HepG2 (cell line): ENCODE data around the gene TRMT1. TPM values are rescaled to one million over a fixed set of nuclear protein-coding genes. Genes with fewer than 3 reads are reported as not detected.

Experiments
- ATAC-seq: fragments of 200-7000 bp; cut with Tn5 transposase; 3 replicates; pipeline ENCODE4 v1.9.1; 2020; ENCODE audit warnings: mild to moderate bottlenecking, moderate library complexity
- BruUV-seq: library from RNA; stranded (reverse); fragments of 400-500 nt; replicated peaks from 2 replicates; lab custom pipeline; 2021; lab: Mats Ljungman, UMichigan
- CTCF ChIA-PET: fragments of 300-600 bp; formaldehyde crosslinking; extraction: SDS; loops from one replicate; lab custom pipeline; 2021; ENCODE audit warnings: low total read pairs, inconsistent platforms, low intra/inter-chr PET ratio; lab: Yijun Ruan, JAX
- POLR2A ChIA-PET: fragments of 350-600 bp; sonication (Branson Sonifier 250); formaldehyde crosslinking; loops from one replicate; lab custom pipeline; 2020; ENCODE audit warnings: antibody characterized with exemption, inconsistent platforms; lab: Yijun Ruan, JAX
- DNase-seq: peaks from one replicate; pipeline ENCODE4 v3.0.0-alpha.2; 2015; ENCODE audit warnings: low spot score
- FAIRE-seq: peaks from 3 replicates; lab custom pipeline; 2011; peaks lifted over from hg19 to GRCh38; lab: Jason Lieb, UNC
- H2AFZ ChIP-seq: one replicate; pipeline ENCODE4 v1.6.1; 2011; ENCODE audit warnings: low read length, inconsistent platforms
- H3K27ac ChIP-seq: fragments of 300-600 bp; 3 replicates; pipeline ENCODE4 v1.8.0; 2011; ENCODE audit warnings: mixed run types, mild to moderate bottlenecking, mixed read lengths, low read length, inconsistent platforms; ENCODE audit not compliant: insufficient read depth; ENCODE audit errors: extremely low read length
- H3K27me3 ChIP-seq, 2 experiments: fragments of 200-600 bp in 1 of 2; 2 replicates in 1 of 2; 3 replicates in 1 of 2; pipeline versions ENCODE4 v1.6.0 to v1.8.0; 2011; ENCODE audit warnings: low read length in 2 of 2, mild to moderate bottlenecking in 2 of 2, moderate library complexity in 2 of 2, inconsistent platforms in 1 of 2; ENCODE audit not compliant: insufficient read depth in 2 of 2, control insufficient read depth in 1 of 2
- H3K36me3 ChIP-seq, 2 experiments: fragments of 200-600 bp in 1 of 2; replicated peaks in 1 of 2; 2 replicates in 1 of 2; 3 replicates in 1 of 2; pipeline versions ENCODE4 v1.5.1 to v1.8.0; 2011; ENCODE audit warnings: low read length in 2 of 2, inconsistent platforms in 1 of 2; ENCODE audit not compliant: insufficient read depth in 2 of 2, control insufficient read depth in 1 of 2
- H3K4me1 ChIP-seq: 2 replicates; pipeline ENCODE4 v1.5.1; 2012; ENCODE audit warnings: low read length, inconsistent platforms; ENCODE audit not compliant: insufficient read depth
- H3K4me2 ChIP-seq: 2 replicates; pipeline ENCODE4 v1.6.0; 2011; ENCODE audit warnings: low read depth, low read length, inconsistent platforms
- H3K4me3 ChIP-seq, 3 experiments: fragments of 200-600 bp in 1 of 3; sonication (generic), shearing (Covaris generic) in 1 of 3; replicated peaks in 1 of 3; 2 replicates each; pipeline ENCODE4 v1.5.1; 2011 to 2016; ENCODE audit warnings: low read length in 3 of 3, inconsistent platforms in 2 of 3, low read depth in 2 of 3, mild to moderate bottlenecking in 2 of 3, control low read depth in 1 of 3, mixed read lengths in 1 of 3; ENCODE audit not compliant: insufficient read depth in 1 of 3
- H3K79me2 ChIP-seq: one replicate; pipeline ENCODE4 v1.6.1; 2011; ENCODE audit warnings: low read length, inconsistent platforms; ENCODE audit not compliant: insufficient read depth
- H3K9ac ChIP-seq: 2 replicates; pipeline ENCODE4 v1.6.0; 2011; ENCODE audit warnings: mild to moderate bottlenecking, low read depth, low read length, inconsistent platforms; ENCODE audit not compliant: insufficient read depth
- H3K9me3 ChIP-seq: 2 replicates; pipeline ENCODE4 v1.5.1; 2012; ENCODE audit warnings: mild to moderate bottlenecking, low read length
- H4K20me1 ChIP-seq: 2 replicates; pipeline ENCODE4 v1.6.0; 2011; ENCODE audit warnings: inconsistent platforms, mild to moderate bottlenecking, low read length, moderate library complexity; ENCODE audit not compliant: insufficient read depth
- CREB1 ChIP-seq, 2 experiments: fragments of 450-650 bp in 1 of 2; IDR thresholded peaks; 2 replicates each; pipeline ENCODE4 v1.6.1; 2016 to 2017; ENCODE audit warnings: control low read depth in 1 of 2, mild to moderate bottlenecking in 1 of 2, missing compliant biosample characterization in 1 of 2, missing genetic modification characterization in 1 of 2
- ELF3 ChIP-seq: IDR thresholded peaks from 2 replicates; pipeline ENCODE4 v1.6.1; 2016; ENCODE audit warnings: missing genetic modification reagents, missing compliant biosample characterization
- GABPB1 ChIP-seq: IDR thresholded peaks from 2 replicates; pipeline ENCODE4 v1.6.1; 2016; ENCODE audit warnings: mild to moderate bottlenecking, missing genetic modification reagents, moderate library complexity, missing compliant biosample characterization
- GTF3A ChIP-seq: sonication (generic); formaldehyde crosslinking; conservative IDR thresholded peaks from 2 replicates; pipeline ENCODE4 v1.4.0; 2020; ENCODE audit warnings: mild to moderate bottlenecking, missing genetic modification reagents
- HDAC6 ChIP-seq: fragments of 200-600 bp; sonication (generic); IDR thresholded peaks from 2 replicates; pipeline ENCODE4 v1.7.0; 2017; ENCODE audit warnings: mild to moderate bottlenecking, antibody characterized with exemption, low read length, low read depth
- KDM2A ChIP-seq: sonication (generic); formaldehyde crosslinking; IDR thresholded peaks from 2 replicates; pipeline ENCODE4 v1.4.0; 2020; ENCODE audit warnings: low read depth, missing genetic modification reagents, borderline replicate concordance
- MAZ ChIP-seq, 2 experiments: sonication (generic) in 1 of 2; formaldehyde crosslinking in 1 of 2; IDR thresholded peaks; 2 replicates each; pipeline versions ENCODE4 v1.5.0 to v1.6.1; 2012 to 2020; ENCODE audit warnings: low read depth in 2 of 2, mild to moderate bottlenecking in 2 of 2, borderline replicate concordance in 1 of 2, improper control_type of control experiment in 1 of 2, low read length in 1 of 2, missing genetic modification reagents in 1 of 2, moderate library complexity in 1 of 2
- ZBTB3 ChIP-seq: sonication (generic); formaldehyde crosslinking; IDR thresholded peaks from 2 replicates; pipeline ENCODE4 v1.4.0; 2020; ENCODE audit warnings: low read depth, mild to moderate bottlenecking, moderate library complexity, missing genetic modification reagents, borderline replicate concordance
- ZBTB7A ChIP-seq: sonication (generic); formaldehyde crosslinking; IDR thresholded peaks from 2 replicates; pipeline ENCODE4 v1.8.0; 2022; ENCODE audit warnings: mild to moderate bottlenecking, missing genetic modification reagents
- ZFP82 ChIP-seq: sonication (generic); formaldehyde crosslinking; IDR thresholded peaks from 2 replicates; pipeline ENCODE4 v1.5.1; 2020; ENCODE audit warnings: mild to moderate bottlenecking, missing genetic modification reagents, borderline replicate concordance
- ZNF230 ChIP-seq: sonication (generic); formaldehyde crosslinking; IDR thresholded peaks from 2 replicates; pipeline ENCODE4 v1.4.0; 2020; ENCODE audit warnings: mild to moderate bottlenecking, missing genetic modification reagents
- ZNF263 ChIP-seq: sonication (generic); formaldehyde crosslinking; IDR thresholded peaks from 2 replicates; pipeline ENCODE4 v1.4.0; 2020; ENCODE audit warnings: missing genetic modification reagents
- ZNF33A ChIP-seq: sonication (generic); formaldehyde crosslinking; IDR thresholded peaks from 2 replicates; pipeline ENCODE4 v1.5.1; 2020; ENCODE audit warnings: missing genetic modification reagents, mild to moderate bottlenecking, moderate library complexity, borderline replicate concordance
- ZNF790 ChIP-seq: sonication (generic); formaldehyde crosslinking; IDR thresholded peaks from 2 replicates; pipeline ENCODE4 v1.8.0; 2022; ENCODE audit warnings: missing genetic modification reagents, mild to moderate bottlenecking, borderline replicate concordance
- WGBS: methylation state at CpG from one replicate; pipeline ENCODE4 v1.1.6; 2017; ENCODE audit warnings: low lambda C conversion rate; 5-methylcytosine and 5-hydroxymethylcytosine counted together
- in situ Hi-C: cut with HindIII; loops from 2 replicates; pipeline ENCODE4 v1.10.0; 2017; ENCODE audit warnings: low pct_unique_long_range_greater_than_20kb; ENCODE audit not compliant: extremely low pct_ligation_motif_present
- intact Hi-C: fragments of 100-400 bp; cut with micrococcal nuclease; formaldehyde crosslinking; loops from one replicate; pipeline ENCODE4 v1.10.0; 2022; ENCODE audit not compliant: unreplicated experiment
- polyA plus RNA-seq, 8 experiments: library from polyadenylated mRNA; depleted of rRNA in 3 of 8; stranded (reverse) in 7 of 8; unstranded in 1 of 8; fragments of >200 nt; fragmentation: Illumina TruSeq in 4 of 8; extraction: Trizol in 4 of 8; gene quantifications; 2 replicates each; pipeline versions ENCODE4 v1.2.1 to v1.2.3, GENCODE V29; 2011 to 2016; ENCODE audit warnings: low read depth in 4 of 8, missing spikeins in 1 of 8, mixed read lengths in 1 of 8; ENCODE audit not compliant: insufficient read depth in 1 of 8
- total RNA-seq, 5 experiments: library from RNA; depleted of rRNA; stranded (reverse); fragments of >200 nt; fragmentation: Illumina TruSeq; extraction: Trizol; gene quantifications; 2 replicates each; pipeline ENCODE4 v1.2.3, GENCODE V29; 2016; ENCODE audit warnings: low read depth in 1 of 5
- TF ChIP-seq, protein P1 (sequence below): sonication (generic); formaldehyde crosslinking; IDR thresholded peaks from 2 replicates; pipeline ENCODE4 v1.8.0; 2023; ENCODE audit warnings: mild to moderate bottlenecking, missing genetic modification reagents
- TF ChIP-seq, protein P2 (sequence below): IDR thresholded peaks from 2 replicates; pipeline ENCODE4 v1.6.1; 2016; ENCODE audit warnings: mild to moderate bottlenecking
- TF ChIP-seq, protein P3 (sequence below): sonication (generic); formaldehyde crosslinking; IDR thresholded peaks from 2 replicates; pipeline ENCODE4 v1.5.0; 2020; ENCODE audit warnings: mild to moderate bottlenecking, missing genetic modification reagents

Gene TRMT1
- total and polyA plus RNA-seq, 2 of the 13 experiments (the other 11 are each of a cell fraction or from before 2014, with no cell fraction given) = 35.5 to 44.1 TPM

DNA sequence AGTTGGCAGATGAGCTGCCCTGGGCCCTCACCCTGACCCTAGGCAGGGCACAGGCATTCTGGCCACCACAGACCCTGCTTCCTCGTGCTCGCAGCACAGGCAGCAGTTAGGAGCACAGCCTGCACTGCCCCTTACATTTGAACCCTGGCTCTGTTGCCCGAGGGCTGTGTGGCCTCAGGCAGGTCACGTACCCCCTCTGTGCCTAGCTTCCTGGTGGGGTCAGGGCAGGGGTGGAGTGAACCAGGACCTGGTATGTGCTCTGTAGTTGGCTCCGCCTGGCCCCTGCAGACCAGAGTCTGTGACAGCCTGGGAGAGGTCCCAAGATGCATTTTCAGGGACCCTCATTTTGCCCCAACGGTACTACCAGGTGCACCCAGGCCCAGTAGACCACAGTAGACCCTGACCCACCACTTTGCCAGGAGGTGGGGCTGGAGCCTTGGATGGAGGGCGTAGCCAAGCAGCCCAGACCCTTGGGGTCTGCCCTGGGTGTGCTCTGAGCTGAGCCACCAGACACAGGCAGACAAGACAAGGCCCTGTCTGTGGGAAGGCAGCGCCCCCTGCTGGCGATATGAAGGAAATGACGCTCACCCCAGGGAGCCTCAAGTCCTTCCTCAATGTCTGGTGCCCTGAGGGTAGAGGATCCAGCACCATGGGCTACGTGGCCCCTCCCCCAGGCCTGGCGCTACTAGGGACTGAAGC lies 23.0 kb downstream of the TRMT1 start:
- H4K20me1 ChIP-seq = no peaks in the 10 kb centered on the region; the same call in 1 of the 2 replicates
- no peak overlapping the region for H2AFZ ChIP-seq
- WGBS = 0% methylated on average over 2 of the region's 12 CpGs
- ChIA-PET POLR2A (interaction anchor here (1.0 to 1.8 kb wide), 5 partner anchors 33 to 116 kb away, joined by 3 to 7 read pairs (median 4); no protein-coding TSS in a partner anchor), CTCF (interaction anchor here (1.7 to 2.6 kb wide), 3 partner anchors 110 to 128 kb away, joined by 11 to 44 read pairs (median 18); no protein-coding TSS in a partner anchor)
- BruUV-seq = no TSS peak
- ATAC-seq = peak; percentile 70
- H3K4me1 ChIP-seq = peaks cover 50% of the 10 kb centered on the region
- H3K9me3 ChIP-seq = no peaks in the 10 kb centered on the region
- FAIRE-seq = peak; percentile 68
- no peak overlapping the region for H3K4me2 ChIP-seq
- no peaks in the 10 kb centered on the region for H3K27me3 ChIP-seq
- no peak overlapping the region for H3K4me3 ChIP-seq
- intact Hi-C loops (loop anchor here (1.0 kb wide), 1 partner anchor 115 kb away; no protein-coding TSS in a partner anchor), in situ Hi-C loops (loop anchor here (5.0 kb wide), 2 partner anchors 61 to 116 kb away; no protein-coding TSS in a partner anchor)
- no peak overlapping the region for H3K27ac ChIP-seq
- DNase-seq = peak; percentile 76
- H3K79me2 ChIP-seq = no peaks in the 10 kb centered on the region
- H3K36me3 ChIP-seq = peaks cover 0 to 2% of the 10 kb centered on the region in 2 experiments; a peak in 2 of 5 replicates
- H3K9ac ChIP-seq = no peak overlapping the region
- TF ChIP-seq GTF3A (CRISPR knock-in tag) (no peak), ZNF263 (CRISPR knock-in tag) (0 out of 2 replicates have a peak, but pooled peaks have one; percentile 43), ZBTB3 (no peak), ZNF33A (no peak), ZFP82 (CRISPR knock-in tag) (no peak), CREB1 (IDR thresholded peaks at IDR 0.05) (peak; percentile 37; the same call in 1 of the 2 replicates), CREB1 (CRISPR knock-in tag; IDR thresholded peaks at IDR 0.05) (no peak), KDM2A (peak; percentile 28; the same call in 1 of the 2 replicates), HDAC6 (no peak), ZNF790 (CRISPR knock-in tag) (no peak), ZBTB7A (CRISPR knock-in tag) (peak; percentile 74; the same call in 1 of the 2 replicates), ZNF230 (CRISPR knock-in tag) (no peak), ELF3 (CRISPR knock-in tag) (peak; percentile 42; the same call in 1 of the 2 replicates), GABPB1 (CRISPR knock-in tag) (0 out of 2 replicates have a peak, but pooled peaks have one; percentile 32), MAZ (IDR thresholded peaks at IDR 0.05; ENCODE audit: borderline replicate concordance, low read depth, low read length) (no peak), MAZ (CRISPR knock-in tag; IDR thresholded peaks at IDR 0.05; ENCODE audit: low read depth) (peak; percentile 43; the same call in 1 of the 2 replicates)
- TF ChIP-seq, protein P1, sequence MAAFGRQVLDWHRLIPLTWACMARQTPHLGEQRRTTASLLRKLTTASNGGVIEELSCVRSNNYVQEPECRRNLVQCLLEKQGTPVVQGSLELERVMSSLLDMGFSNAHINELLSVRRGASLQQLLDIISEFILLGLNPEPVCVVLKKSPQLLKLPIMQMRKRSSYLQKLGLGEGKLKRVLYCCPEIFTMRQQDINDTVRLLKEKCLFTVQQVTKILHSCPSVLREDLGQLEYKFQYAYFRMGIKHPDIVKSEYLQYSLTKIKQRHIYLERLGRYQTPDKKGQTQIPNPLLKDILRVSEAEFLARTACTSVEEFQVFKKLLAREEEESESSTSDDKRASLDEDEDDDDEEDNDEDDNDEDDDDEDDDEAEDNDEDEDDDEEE (CRISPR knock-in tag) = no peak
- TF ChIP-seq, protein P2, sequence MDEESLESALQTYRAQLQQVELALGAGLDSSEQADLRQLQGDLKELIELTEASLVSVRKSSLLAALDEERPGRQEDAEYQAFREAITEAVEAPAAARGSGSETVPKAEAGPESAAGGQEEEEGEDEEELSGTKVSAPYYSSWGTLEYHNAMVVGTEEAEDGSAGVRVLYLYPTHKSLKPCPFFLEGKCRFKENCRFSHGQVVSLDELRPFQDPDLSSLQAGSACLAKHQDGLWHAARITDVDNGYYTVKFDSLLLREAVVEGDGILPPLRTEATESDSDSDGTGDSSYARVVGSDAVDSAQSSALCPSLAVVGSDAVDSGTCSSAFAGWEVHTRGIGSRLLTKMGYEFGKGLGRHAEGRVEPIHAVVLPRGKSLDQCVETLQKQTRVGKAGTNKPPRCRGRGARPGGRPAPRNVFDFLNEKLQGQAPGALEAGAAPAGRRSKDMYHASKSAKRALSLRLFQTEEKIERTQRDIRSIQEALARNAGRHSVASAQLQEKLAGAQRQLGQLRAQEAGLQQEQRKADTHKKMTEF (CRISPR knock-in tag) = 0 out of 2 replicates have a peak, but pooled peaks have one; percentile 25
- TF ChIP-seq, protein P3, sequence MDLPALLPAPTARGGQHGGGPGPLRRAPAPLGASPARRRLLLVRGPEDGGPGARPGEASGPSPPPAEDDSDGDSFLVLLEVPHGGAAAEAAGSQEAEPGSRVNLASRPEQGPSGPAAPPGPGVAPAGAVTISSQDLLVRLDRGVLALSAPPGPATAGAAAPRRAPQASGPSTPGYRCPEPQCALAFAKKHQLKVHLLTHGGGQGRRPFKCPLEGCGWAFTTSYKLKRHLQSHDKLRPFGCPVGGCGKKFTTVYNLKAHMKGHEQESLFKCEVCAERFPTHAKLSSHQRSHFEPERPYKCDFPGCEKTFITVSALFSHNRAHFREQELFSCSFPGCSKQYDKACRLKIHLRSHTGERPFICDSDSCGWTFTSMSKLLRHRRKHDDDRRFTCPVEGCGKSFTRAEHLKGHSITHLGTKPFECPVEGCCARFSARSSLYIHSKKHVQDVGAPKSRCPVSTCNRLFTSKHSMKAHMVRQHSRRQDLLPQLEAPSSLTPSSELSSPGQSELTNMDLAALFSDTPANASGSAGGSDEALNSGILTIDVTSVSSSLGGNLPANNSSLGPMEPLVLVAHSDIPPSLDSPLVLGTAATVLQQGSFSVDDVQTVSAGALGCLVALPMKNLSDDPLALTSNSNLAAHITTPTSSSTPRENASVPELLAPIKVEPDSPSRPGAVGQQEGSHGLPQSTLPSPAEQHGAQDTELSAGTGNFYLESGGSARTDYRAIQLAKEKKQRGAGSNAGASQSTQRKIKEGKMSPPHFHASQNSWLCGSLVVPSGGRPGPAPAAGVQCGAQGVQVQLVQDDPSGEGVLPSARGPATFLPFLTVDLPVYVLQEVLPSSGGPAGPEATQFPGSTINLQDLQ (CRISPR knock-in tag) = no peak
